HepG2 (cell line): ENCODE data around the gene ATL2. TPM values are rescaled to one million over a fixed set of nuclear protein-coding genes. Genes with fewer than 3 reads are reported as not detected.

Source experiments
- ATAC-seq: fragments of 200-7000 bp; cut with Tn5 transposase; 3 replicates; pipeline ENCODE4 v1.9.1; 2020; ENCODE audit warnings: mild to moderate bottlenecking, moderate library complexity
- BruUV-seq: library from RNA; stranded (reverse); fragments of 400-500 nt; replicated peaks from 2 replicates; lab custom pipeline; 2021; lab: Mats Ljungman, UMichigan
- CTCF ChIA-PET: fragments of 300-600 bp; formaldehyde crosslinking; extraction: SDS; loops from one replicate; lab custom pipeline; 2021; ENCODE audit warnings: low total read pairs, inconsistent platforms, low intra/inter-chr PET ratio; lab: Yijun Ruan, JAX
- POLR2A ChIA-PET: fragments of 350-600 bp; sonication (Branson Sonifier 250); formaldehyde crosslinking; loops from one replicate; lab custom pipeline; 2020; ENCODE audit warnings: antibody characterized with exemption, inconsistent platforms; lab: Yijun Ruan, JAX
- DNase-seq: peaks from one replicate; pipeline ENCODE4 v3.0.0-alpha.2; 2015; ENCODE audit warnings: low spot score
- FAIRE-seq: peaks from 3 replicates; lab custom pipeline; 2011; peaks lifted over from hg19 to GRCh38; lab: Jason Lieb, UNC
- H2AFZ ChIP-seq: one replicate; pipeline ENCODE4 v1.6.1; 2011; ENCODE audit warnings: low read length, inconsistent platforms
- H3K27ac ChIP-seq: fragments of 300-600 bp; 3 replicates; pipeline ENCODE4 v1.8.0; 2011; ENCODE audit warnings: mixed run types, mild to moderate bottlenecking, mixed read lengths, low read length, inconsistent platforms; ENCODE audit not compliant: insufficient read depth; ENCODE audit errors: extremely low read length
- H3K27me3 ChIP-seq, 2 experiments: fragments of 200-600 bp in 1 of 2; 2 replicates in 1 of 2; 3 replicates in 1 of 2; pipeline versions ENCODE4 v1.6.0 to v1.8.0; 2011; ENCODE audit warnings: low read length in 2 of 2, mild to moderate bottlenecking in 2 of 2, moderate library complexity in 2 of 2, inconsistent platforms in 1 of 2; ENCODE audit not compliant: insufficient read depth in 2 of 2, control insufficient read depth in 1 of 2
- H3K36me3 ChIP-seq, 2 experiments: fragments of 200-600 bp in 1 of 2; replicated peaks in 1 of 2; 2 replicates in 1 of 2; 3 replicates in 1 of 2; pipeline versions ENCODE4 v1.5.1 to v1.8.0; 2011; ENCODE audit warnings: low read length in 2 of 2, inconsistent platforms in 1 of 2; ENCODE audit not compliant: insufficient read depth in 2 of 2, control insufficient read depth in 1 of 2
- H3K4me1 ChIP-seq: 2 replicates; pipeline ENCODE4 v1.5.1; 2012; ENCODE audit warnings: low read length, inconsistent platforms; ENCODE audit not compliant: insufficient read depth
- H3K4me2 ChIP-seq: 2 replicates; pipeline ENCODE4 v1.6.0; 2011; ENCODE audit warnings: low read depth, low read length, inconsistent platforms
- H3K4me3 ChIP-seq, 3 experiments: fragments of 200-600 bp in 1 of 3; sonication (generic), shearing (Covaris generic) in 1 of 3; replicated peaks in 1 of 3; 2 replicates each; pipeline ENCODE4 v1.5.1; 2011 to 2016; ENCODE audit warnings: low read length in 3 of 3, inconsistent platforms in 2 of 3, low read depth in 2 of 3, mild to moderate bottlenecking in 2 of 3, control low read depth in 1 of 3, mixed read lengths in 1 of 3; ENCODE audit not compliant: insufficient read depth in 1 of 3
- H3K79me2 ChIP-seq: one replicate; pipeline ENCODE4 v1.6.1; 2011; ENCODE audit warnings: low read length, inconsistent platforms; ENCODE audit not compliant: insufficient read depth
- H3K9ac ChIP-seq: 2 replicates; pipeline ENCODE4 v1.6.0; 2011; ENCODE audit warnings: mild to moderate bottlenecking, low read depth, low read length, inconsistent platforms; ENCODE audit not compliant: insufficient read depth
- H3K9me3 ChIP-seq: 2 replicates; pipeline ENCODE4 v1.5.1; 2012; ENCODE audit warnings: mild to moderate bottlenecking, low read length
- H4K20me1 ChIP-seq: 2 replicates; pipeline ENCODE4 v1.6.0; 2011; ENCODE audit warnings: inconsistent platforms, mild to moderate bottlenecking, low read length, moderate library complexity; ENCODE audit not compliant: insufficient read depth
- ARNT ChIP-seq: fragments of 450-650 bp; IDR thresholded peaks from 2 replicates; pipeline ENCODE4 v1.6.1; 2017
- CENPBD1 ChIP-seq: sonication (generic); formaldehyde crosslinking; IDR thresholded peaks from 2 replicates; pipeline ENCODE4 v1.8.0; 2022; ENCODE audit warnings: missing genetic modification reagents, low read depth, mild to moderate bottlenecking, borderline replicate concordance
- HNF4A ChIP-seq: sonication (generic); formaldehyde crosslinking; IDR thresholded peaks from 2 replicates; pipeline ENCODE4 v1.4.0; 2020; ENCODE audit warnings: missing genetic modification reagents
- MTERF4 ChIP-seq: sonication (generic); formaldehyde crosslinking; IDR thresholded peaks from 2 replicates; pipeline ENCODE4 v1.8.0; 2023; ENCODE audit warnings: mild to moderate bottlenecking, missing genetic modification reagents
- MYNN ChIP-seq: sonication (generic); formaldehyde crosslinking; IDR thresholded peaks from 2 replicates; pipeline ENCODE4 v1.4.0; 2020; ENCODE audit warnings: mild to moderate bottlenecking, low read depth, missing genetic modification reagents
- REPIN1 ChIP-seq: sonication (generic); formaldehyde crosslinking; IDR thresholded peaks from 2 replicates; pipeline ENCODE4 v1.8.0; 2022; ENCODE audit warnings: missing genetic modification reagents, low read depth, mild to moderate bottlenecking, borderline replicate concordance
- RNF219 ChIP-seq: sonication (generic); formaldehyde crosslinking; IDR thresholded peaks from 2 replicates; pipeline ENCODE4 v1.5.0; 2020; ENCODE audit warnings: mild to moderate bottlenecking, missing genetic modification reagents
- THYN1 ChIP-seq: sonication (generic); formaldehyde crosslinking; IDR thresholded peaks from 2 replicates; pipeline ENCODE4 v1.8.1; 2023; ENCODE audit warnings: low read depth, mild to moderate bottlenecking, moderate library complexity, missing genetic modification reagents, borderline replicate concordance
- TOE1 ChIP-seq: sonication (generic); formaldehyde crosslinking; IDR thresholded peaks from 2 replicates; pipeline ENCODE4 v1.4.0; 2020; ENCODE audit warnings: mild to moderate bottlenecking, missing genetic modification reagents
- USF2 ChIP-seq, 2 experiments: sonication (generic) in 1 of 2; formaldehyde crosslinking in 1 of 2; IDR thresholded peaks; 2 replicates each; pipeline versions ENCODE4 v1.5.1 to v1.6.1; 2011 to 2020; ENCODE audit warnings: borderline replicate concordance in 1 of 2, low read depth in 1 of 2, low read length in 1 of 2, mild to moderate bottlenecking in 1 of 2, missing genetic modification reagents in 1 of 2, moderate library complexity in 1 of 2
- ZNF101 ChIP-seq: sonication (generic); formaldehyde crosslinking; IDR thresholded peaks from 2 replicates; pipeline ENCODE4 v1.4.0; 2020; ENCODE audit warnings: mild to moderate bottlenecking, low read depth, missing genetic modification reagents, borderline replicate concordance
- ZNF256 ChIP-seq: sonication (generic); formaldehyde crosslinking; conservative IDR thresholded peaks from 2 replicates; pipeline ENCODE4 v1.4.0; 2020; ENCODE audit warnings: missing genetic modification reagents
- ZNF530 ChIP-seq: sonication (generic); formaldehyde crosslinking; IDR thresholded peaks from 2 replicates; pipeline ENCODE4 v1.5.0; 2020; ENCODE audit warnings: low read depth, mild to moderate bottlenecking, missing genetic modification reagents
- WGBS: methylation state at CpG from one replicate; pipeline ENCODE4 v1.1.6; 2017; ENCODE audit warnings: low lambda C conversion rate; 5-methylcytosine and 5-hydroxymethylcytosine counted together
- in situ Hi-C: cut with HindIII; loops from 2 replicates; pipeline ENCODE4 v1.10.0; 2017; ENCODE audit warnings: low pct_unique_long_range_greater_than_20kb; ENCODE audit not compliant: extremely low pct_ligation_motif_present
- intact Hi-C: fragments of 100-400 bp; cut with micrococcal nuclease; formaldehyde crosslinking; loops from one replicate; pipeline ENCODE4 v1.10.0; 2022; ENCODE audit not compliant: unreplicated experiment
- polyA plus RNA-seq, 8 experiments: library from polyadenylated mRNA; depleted of rRNA in 3 of 8; stranded (reverse) in 7 of 8; unstranded in 1 of 8; fragments of >200 nt; fragmentation: Illumina TruSeq in 4 of 8; extraction: Trizol in 4 of 8; gene quantifications; 2 replicates each; pipeline versions ENCODE4 v1.2.1 to v1.2.3, GENCODE V29; 2011 to 2016; ENCODE audit warnings: low read depth in 4 of 8, missing spikeins in 1 of 8, mixed read lengths in 1 of 8; ENCODE audit not compliant: insufficient read depth in 1 of 8
- total RNA-seq, 5 experiments: library from RNA; depleted of rRNA; stranded (reverse); fragments of >200 nt; fragmentation: Illumina TruSeq; extraction: Trizol; gene quantifications; 2 replicates each; pipeline ENCODE4 v1.2.3, GENCODE V29; 2016; ENCODE audit warnings: low read depth in 1 of 5
- TF ChIP-seq, protein P1 (sequence below): sonication (generic); formaldehyde crosslinking; conservative IDR thresholded peaks from 2 replicates; pipeline ENCODE4 v1.5.0; 2020; ENCODE audit warnings: missing genetic modification reagents

Gene ATL2
- total and polyA plus RNA-seq, 2 of the 13 experiments (the other 11 are each of a cell fraction or from before 2014, with no cell fraction given) = 56.5 to 119 TPM

- no peak for TF ChIP-seq MTERF4 (CRISPR knock-in tag)
- TF ChIP-seq, protein P1, sequence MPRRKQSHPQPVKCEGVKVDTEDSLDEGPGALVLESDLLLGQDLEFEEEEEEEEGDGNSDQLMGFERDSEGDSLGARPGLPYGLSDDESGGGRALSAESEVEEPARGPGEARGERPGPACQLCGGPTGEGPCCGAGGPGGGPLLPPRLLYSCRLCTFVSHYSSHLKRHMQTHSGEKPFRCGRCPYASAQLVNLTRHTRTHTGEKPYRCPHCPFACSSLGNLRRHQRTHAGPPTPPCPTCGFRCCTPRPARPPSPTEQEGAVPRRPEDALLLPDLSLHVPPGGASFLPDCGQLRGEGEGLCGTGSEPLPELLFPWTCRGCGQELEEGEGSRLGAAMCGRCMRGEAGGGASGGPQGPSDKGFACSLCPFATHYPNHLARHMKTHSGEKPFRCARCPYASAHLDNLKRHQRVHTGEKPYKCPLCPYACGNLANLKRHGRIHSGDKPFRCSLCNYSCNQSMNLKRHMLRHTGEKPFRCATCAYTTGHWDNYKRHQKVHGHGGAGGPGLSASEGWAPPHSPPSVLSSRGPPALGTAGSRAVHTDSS (CRISPR knock-in tag) = no peak
- TF ChIP-seq ZNF101 (CRISPR knock-in tag) = no peak
- TF ChIP-seq, all 625 proteins: peak for 0
Observed at GRCh38 chr2:38394041-38394440, 17.0 kb upstream of the ATL2 start (continued).

- Histone ChIP-seq H3K9ac (no peak overlapping the region), H3K4me2 (no peak overlapping the region), H3K4me3 (no peak overlapping the region), H3K4me1 (peaks cover 9% of the 10 kb centered on the region), H3K79me2 (no peaks in the 10 kb centered on the region), H3K9me3 (no peaks in the 10 kb centered on the region), H3K36me3 (no peaks in the 10 kb centered on the region), H3K27me3 (peaks cover 0 to 29% of the 10 kb centered on the region in 2 experiments; a peak in 3 of 5 replicates), H4K20me1 (no peaks in the 10 kb centered on the region), H2AFZ (no peak overlapping the region), H3K27ac (no peak overlapping the region)
- no peak for FAIRE-seq
- in situ Hi-C loops = no loop called here
- no peak for DNase-seq
- ATAC-seq = no peak
- ChIA-PET POLR2A (interaction anchor here (1.9 kb wide), 1 partner anchor 16 kb away, joined by 7 read pairs; no protein-coding TSS in a partner anchor), CTCF (no interaction called here)
- 55% methylated on average over 3 of the region's 3 CpGs for WGBS
- no TSS peak for BruUV-seq
- TF ChIP-seq RNF219 (CRISPR knock-in tag) (no peak), ARNT (no peak), CENPBD1 (no peak), TOE1 (CRISPR knock-in tag) (no peak), ZNF256 (CRISPR knock-in tag) (no peak), THYN1 (CRISPR knock-in tag) (no peak), USF2 (IDR thresholded peaks at IDR 0.05; ENCODE audit: low read depth, low read length) (no peak), USF2 (CRISPR knock-in tag; IDR thresholded peaks at IDR 0.05; ENCODE audit: borderline replicate concordance) (no peak), MYNN (CRISPR knock-in tag) (no peak), HNF4A (no peak), ZNF530 (CRISPR knock-in tag) (no peak), REPIN1 (CRISPR knock-in tag) (no peak)
- TF ChIP-seq, all 625 proteins: peak for 0
- intact Hi-C loops = no loop called here
Observed at GRCh38 chr2:38390947-38391346, 13.9 kb upstream of the ATL2 start.
